GM12864 (cell line): ENCODE results near the gene SATB2.

ENCODE experiments used
- DNase-seq: peaks from one replicate; pipeline ENCODE4 v3.0.0-alpha.2; 2011; ENCODE audit warnings: low read depth
- H3K4me3 ChIP-seq: 2 replicates; pipeline ENCODE4 v1.5.1; 2011; ENCODE audit warnings: mild to moderate bottlenecking, low read depth, low read length, control low read depth
- TF ChIP-seq, protein P1 (sequence below): IDR thresholded peaks from 2 replicates; pipeline ENCODE4 v1.5.1; 2011; ENCODE audit warnings: low read depth, mild to moderate bottlenecking, moderate library complexity, low read length, control low read depth, inconsistent platforms; ENCODE audit errors: missing control alignments

SATB2 gene

DNA sequence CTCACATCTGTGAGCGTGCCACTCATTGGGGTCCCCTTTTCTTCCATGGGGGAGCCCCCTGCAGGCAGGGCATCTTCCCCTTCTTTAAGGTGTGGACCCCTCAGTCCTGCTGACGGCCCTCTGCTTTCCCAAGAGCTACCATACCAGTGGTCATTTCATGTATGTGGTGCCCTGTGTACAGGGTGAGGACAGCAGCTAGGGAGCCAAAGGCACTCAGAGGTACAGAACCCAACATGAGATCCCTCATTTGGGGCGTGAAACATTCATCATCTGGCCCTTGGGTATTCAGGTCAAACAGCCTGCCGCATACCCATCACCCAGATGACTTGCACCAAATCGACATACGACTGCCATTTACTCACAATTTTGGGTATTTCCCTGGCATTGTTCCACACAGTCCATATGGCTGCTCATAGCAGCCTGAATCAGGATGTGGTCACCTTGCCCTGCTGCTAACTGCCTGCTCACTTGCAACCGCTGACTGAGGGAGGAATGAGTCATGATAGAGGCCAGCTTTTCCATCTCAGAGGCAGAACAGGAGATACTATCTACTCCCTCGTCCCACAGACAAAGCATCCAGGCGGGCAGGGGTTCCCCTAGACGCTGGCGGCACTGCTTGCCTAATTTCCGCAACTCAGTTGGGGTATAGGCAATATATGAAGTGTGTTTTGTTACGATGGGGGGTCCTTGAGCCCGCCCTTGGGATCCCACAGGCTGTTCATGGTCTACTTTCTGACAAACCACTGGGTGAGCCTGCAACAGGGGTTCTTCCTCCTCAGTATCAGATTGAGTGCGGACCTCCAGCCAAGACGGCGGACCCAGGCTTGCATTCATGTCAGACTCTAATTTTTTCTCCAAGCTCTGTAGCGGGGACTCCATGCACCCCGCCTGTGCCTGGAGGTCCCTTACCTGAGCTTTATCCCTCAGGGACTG, 228.6 kb downstream of the SATB2 start:
- TF ChIP-seq, protein P1, sequence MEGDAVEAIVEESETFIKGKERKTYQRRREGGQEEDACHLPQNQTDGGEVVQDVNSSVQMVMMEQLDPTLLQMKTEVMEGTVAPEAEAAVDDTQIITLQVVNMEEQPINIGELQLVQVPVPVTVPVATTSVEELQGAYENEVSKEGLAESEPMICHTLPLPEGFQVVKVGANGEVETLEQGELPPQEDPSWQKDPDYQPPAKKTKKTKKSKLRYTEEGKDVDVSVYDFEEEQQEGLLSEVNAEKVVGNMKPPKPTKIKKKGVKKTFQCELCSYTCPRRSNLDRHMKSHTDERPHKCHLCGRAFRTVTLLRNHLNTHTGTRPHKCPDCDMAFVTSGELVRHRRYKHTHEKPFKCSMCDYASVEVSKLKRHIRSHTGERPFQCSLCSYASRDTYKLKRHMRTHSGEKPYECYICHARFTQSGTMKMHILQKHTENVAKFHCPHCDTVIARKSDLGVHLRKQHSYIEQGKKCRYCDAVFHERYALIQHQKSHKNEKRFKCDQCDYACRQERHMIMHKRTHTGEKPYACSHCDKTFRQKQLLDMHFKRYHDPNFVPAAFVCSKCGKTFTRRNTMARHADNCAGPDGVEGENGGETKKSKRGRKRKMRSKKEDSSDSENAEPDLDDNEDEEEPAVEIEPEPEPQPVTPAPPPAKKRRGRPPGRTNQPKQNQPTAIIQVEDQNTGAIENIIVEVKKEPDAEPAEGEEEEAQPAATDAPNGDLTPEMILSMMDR, result no peak
- DNase-seq, result no peak
- H3K4me3 ChIP-seq, result no peak overlapping the region

DNA sequence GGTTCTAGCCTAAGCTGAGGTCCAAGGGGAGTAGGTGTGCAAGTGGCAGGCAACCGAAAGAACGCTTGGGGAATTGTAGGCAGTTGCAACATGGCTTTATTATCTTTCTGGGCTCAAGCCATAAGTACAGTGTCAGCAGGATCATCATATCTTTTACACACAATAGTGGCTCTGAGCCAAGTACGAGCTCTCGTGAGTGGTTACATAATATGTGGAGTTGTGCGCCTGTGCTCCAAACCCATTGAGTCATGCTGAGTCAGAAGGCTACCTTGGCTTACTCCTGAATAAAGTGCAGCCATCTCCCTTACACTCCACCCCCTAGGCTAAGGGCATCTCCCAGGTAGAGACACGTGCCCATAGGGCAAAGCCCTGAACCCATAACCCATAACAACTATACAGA, 233.9 kb downstream of the SATB2 start:
- no peak for DNase-seq
- TF ChIP-seq, protein P1, result no peak
- H3K4me3 ChIP-seq, result no peak overlapping the region

DNA sequence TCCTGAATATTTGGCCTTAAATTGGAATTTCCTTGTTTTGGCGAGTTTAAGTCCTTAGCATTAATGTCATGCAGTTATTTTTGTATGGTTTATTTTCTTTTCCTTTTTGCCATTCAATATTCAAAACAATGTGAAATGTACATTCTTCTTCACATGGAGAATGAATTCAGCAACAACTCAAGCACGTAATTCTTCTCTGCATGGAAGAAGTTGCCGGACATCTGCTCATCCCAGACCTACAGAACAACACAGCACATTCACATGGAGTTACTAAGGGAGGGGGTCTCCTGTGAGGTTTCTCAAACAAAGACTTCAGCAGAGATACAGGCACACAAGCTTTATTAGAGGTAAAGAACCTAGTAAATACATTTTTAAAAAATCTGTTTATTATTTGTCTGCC, 236.8 kb downstream of the SATB2 start:
- DNase-seq, result no peak
- TF ChIP-seq, protein P1, result no peak

DNA sequence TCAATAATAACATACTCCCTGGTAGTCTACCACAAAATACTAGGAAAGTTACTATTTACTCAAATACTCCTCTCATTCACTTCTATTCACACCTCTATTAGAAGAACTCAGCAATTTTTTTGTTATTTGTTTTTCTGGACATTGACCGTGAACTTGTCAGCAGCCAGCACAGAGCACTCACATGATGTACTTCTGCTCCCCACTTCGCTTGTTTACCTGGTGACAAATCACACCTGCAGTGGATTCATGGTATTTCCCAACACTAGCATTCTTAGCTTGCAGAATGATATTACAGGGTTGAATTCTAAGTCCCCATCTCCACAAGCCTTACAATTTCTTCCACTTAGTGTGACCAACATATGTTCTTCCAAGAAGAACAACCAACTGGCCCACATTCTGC, 238.2 kb downstream of the SATB2 start:
- DNase-seq, result no peak
- TF ChIP-seq, protein P1, result no peak

More for the DNA sequence above, 236.8 kb downstream of the SATB2 start:
- no peak overlapping the region for H3K4me3 ChIP-seq

More for the DNA sequence above, 238.2 kb downstream of the SATB2 start:
- no peak overlapping the region for H3K4me3 ChIP-seq
